GM04504 (cell line): Measurements from ENCODE around the gene SLC11A1.

Experiments used
- DNase-seq: peaks from one replicate; pipeline ENCODE4 v3.0.0-alpha.2; 2012; ENCODE audit warnings: low read depth

SLC11A1 gene

DNA sequence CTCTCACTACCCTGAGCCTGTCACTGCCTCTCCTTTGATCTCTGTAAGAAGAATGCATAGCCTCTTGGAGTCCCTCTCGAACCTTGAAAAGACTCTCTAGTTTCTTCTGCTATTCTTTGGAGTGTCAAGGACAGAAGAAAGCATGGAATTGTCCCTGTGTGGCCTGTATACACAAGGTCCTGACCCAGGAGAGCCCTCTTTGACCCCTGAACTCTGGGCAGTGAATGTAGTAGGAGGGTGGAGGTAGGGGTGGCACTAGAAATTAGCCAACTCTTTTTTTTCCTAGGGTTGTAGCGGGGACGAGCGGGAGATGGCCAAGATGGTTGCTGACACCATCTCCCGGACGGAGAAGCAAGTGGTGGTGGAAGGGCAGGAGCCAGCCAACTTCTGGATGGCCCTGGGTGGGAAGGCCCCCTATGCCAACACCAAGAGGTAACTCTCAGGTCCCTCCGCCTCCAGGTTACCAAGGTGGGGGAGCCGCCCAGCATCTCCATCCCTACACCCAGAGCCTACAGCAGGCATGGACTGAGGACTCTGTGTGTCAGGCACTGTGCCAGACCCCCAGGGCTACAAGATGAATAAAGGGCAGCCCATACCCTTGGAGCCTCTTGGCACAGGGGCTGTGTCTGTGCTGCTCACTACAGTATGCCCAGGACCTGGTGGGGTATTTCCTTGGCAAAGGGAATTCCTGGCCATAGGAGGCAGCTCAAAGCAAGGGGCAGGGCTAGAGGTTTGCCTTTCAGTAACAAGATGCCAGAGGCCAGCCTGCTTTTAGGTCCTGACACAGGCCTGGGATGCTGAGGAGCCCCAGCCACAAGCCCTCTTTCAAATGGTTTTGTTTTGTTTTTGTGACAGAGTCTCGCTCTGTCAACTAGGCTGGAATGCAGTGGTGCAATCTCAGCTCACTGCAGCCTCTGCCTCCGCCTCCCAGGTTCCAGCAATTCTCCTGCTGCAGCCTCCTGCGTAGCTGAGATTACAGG, 53.2 kb downstream of the SLC11A1 start:
- DNase-seq: no peak

DNA sequence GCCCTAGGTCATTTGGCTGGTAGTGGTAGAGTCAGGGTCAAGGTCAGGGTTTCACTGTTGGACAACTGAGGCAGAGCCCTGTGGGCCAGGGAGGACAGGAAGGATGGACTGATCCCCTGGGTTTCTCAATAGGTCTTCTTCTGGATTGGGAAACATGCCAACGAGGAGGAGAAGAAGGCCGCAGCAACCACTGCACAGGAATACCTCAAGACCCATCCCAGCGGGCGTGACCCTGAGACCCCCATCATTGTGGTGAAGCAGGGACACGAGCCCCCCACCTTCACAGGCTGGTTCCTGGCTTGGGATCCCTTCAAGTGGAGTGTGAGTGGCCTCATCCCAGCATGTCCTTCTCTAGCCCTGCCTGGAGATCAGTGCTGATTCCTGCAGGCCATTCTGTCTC, 54.9 kb downstream of the SLC11A1 start:
- no peak for DNase-seq

DNA sequence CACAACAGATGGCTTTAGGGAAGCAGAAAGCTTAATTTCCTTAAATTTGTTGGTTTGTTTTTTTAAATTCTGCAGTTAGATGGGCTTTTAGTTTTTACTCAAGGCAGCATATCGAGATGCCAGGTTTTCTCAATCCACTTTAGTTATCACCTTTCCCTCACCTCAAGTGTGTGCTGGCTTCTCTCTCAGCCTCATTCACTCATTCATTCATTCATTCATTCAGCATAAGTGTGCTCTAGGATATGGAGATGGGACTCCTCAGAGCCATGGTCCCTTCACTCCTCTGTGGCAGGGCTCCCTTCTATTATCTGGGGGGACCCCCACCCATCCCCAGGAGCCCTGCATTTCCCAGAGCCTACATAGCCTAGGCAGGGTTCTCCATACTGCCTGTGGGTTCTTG, 55.9 kb downstream of the SLC11A1 start:
- no peak for DNase-seq

DNA sequence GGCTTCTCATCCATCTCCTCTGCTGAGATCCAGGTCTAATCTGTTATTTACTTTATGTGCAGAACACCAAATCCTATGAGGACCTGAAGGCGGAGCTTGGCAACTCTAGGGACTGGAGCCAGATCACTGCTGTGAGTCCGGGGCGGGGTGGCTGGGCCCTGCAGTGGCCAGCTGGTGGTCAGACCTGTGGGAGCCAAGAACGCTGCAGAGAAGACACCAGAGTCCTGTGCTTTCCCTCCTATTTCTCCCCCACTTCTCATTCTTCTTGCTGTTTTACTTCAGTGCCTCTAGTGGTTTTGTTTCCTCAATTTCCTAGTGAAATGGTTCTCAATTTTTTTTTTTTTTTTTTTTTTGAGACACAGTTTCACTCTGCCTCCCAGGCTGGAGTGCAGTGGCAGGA, 56.5 kb downstream of the SLC11A1 start:
- DNase-seq: no peak

DNA sequence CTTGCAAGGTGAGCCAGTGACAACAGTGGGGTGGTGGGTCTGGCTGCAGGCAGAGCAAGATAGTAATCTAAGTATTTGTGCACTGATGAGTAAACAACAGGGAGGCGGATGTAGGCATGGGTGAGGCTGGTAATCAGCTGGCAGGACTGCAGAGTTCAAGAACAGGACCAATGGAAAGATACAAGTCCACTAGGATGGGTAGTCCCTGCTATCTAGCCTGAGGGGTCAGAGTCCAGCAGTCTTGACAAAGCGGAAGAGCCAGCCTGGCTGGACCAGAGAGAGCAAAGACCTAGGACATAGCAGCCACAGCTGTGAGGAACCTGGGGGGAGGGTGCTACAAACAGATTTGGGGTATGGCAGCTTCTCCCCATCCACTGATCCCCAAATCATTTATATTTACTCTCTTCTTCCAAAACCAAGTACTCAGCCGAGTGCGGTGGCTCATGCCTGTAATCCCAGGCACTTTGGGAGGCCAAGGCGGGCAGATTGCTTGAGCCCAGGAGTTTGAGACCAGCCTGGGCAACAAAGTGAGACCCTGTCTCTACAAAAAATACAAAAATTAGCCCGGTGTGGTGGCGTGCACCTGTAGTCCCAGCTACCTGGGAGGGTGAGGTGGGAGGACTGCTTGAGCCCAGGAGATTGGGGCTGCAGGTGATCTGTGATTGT, 62.8 kb downstream of the SLC11A1 start:
- DNase-seq: no peak

DNA sequence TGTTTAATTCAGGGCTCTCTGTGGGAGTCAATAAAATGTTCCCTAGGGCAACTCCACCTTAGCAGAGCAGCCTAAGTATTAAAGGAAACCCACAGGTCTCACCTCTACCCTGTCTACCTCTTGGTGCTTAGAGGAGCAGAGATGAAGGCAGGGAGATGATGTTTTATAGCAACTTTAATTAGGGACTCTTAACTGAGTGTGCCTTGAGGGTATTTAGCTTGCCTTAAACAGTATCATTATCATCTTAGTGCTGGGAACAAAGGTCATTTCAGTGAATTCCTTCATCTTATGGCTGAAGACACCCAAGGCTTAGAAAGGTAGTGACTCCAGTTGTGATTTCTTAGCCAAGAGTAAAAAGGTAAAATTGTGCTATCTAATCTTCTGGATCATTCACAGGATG, 63.5 kb downstream of the SLC11A1 start:
- no peak for DNase-seq
